ENCODE measurements around the gene LASP1NB.

The LASP1NB gene

DNA sequence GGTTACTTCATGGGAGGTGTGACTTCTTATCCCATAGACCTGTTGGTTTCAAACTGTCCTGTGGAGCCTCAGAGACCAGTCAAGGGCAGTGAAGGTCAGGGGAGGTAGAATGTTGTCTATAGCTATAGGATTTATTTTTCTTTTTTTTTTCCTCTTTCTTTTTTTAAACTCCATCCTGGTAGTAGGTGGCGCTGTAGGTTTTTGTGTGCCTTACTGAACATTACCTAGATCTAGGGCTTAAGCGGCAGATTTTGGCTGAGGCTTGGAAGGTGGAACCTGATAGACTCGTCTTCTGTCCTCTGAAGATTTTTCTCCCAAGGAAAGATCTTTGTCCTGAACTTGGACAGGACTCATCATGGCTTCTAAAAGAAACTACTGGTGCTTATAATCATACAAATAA is 8.2 kb upstream of the LASP1NB start:
- no peaks in the 10 kb centered on the region for H3K9me1 ChIP-seq (replicated peaks; ENCODE audit: control insufficient read depth, extremely low read depth, insufficient read depth, low read length)
- peaks cover 2% of the 10 kb centered on the region for H3K79me2 ChIP-seq (ENCODE audit: control insufficient read depth, insufficient read depth, low read length)
- no peaks in the 10 kb centered on the region for H4K20me1 ChIP-seq (replicated peaks; ENCODE audit: control insufficient read depth, extremely low read depth, insufficient read depth, low read length)
- no peak for DNase-seq (ENCODE audit: low read depth, low spot score)
- dilution Hi-C loops (cut with MboI; ENCODE audit: extremely low pct_ligation_motif_present, low sequenced_read_pairs) (no loop called here), intact Hi-C loops (cut with micrococcal nuclease) (no loop called here)
- FAIRE-seq = peak; percentile 64
- no peak overlapping the region for H3K27ac ChIP-seq (ENCODE audit: insufficient read depth, low read depth, low read length)
- no peak overlapping the region for H2AFZ ChIP-seq (ENCODE audit: low read depth, low read length)
- H3K4me1 ChIP-seq (ENCODE audit: control insufficient read depth, extremely low read depth, insufficient read depth, low read length) = no peaks in the 10 kb centered on the region
- no peaks in the 10 kb centered on the region for H3K27me3 ChIP-seq (ENCODE audit: control insufficient read depth in 2 of 2, insufficient read depth in 2 of 2, low read length in 2 of 2)
- no peak for TF ChIP-seq POLR2AphosphoS5 (IDR thresholded peaks at IDR 0.05; ENCODE audit: insufficient read depth, low read depth, low read length)
- TF ChIP-seq EZH2 (IDR thresholded peaks at IDR 0.05; ENCODE audit: borderline replicate concordance, low read depth, low read length, severe bottlenecking) = no peak
- no peak for TF ChIP-seq GATA2 (IDR thresholded peaks at IDR 0.05; ENCODE audit: insufficient read depth, insufficient read length, low read depth, low read length)
- no peak for TF ChIP-seq JUN (IDR thresholded peaks at IDR 0.05; ENCODE audit: borderline replicate concordance, insufficient read depth, insufficient read length, low read depth)
- TF ChIP-seq FOS (IDR thresholded peaks at IDR 0.05; ENCODE audit: borderline replicate concordance, insufficient read depth, low read length) = no peak
- no peak for TF ChIP-seq POLR2A (IDR thresholded peaks at IDR 0.05; ENCODE audit: low read depth, low read length)
- TF ChIP-seq, protein P1, sequence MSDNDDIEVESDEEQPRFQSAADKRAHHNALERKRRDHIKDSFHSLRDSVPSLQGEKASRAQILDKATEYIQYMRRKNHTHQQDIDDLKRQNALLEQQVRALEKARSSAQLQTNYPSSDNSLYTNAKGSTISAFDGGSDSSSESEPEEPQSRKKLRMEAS (IDR thresholded peaks at IDR 0.05; ENCODE audit: insufficient read depth, insufficient read length) = no peak
- no peak for TF ChIP-seq CTCF (IDR thresholded peaks at IDR 0.05; ENCODE audit: extremely low read depth in 1 of 2, insufficient read depth in 1 of 2, low read depth in 1 of 2, low read length in 2 of 2)
- H3K36me3 ChIP-seq (ENCODE audit: control insufficient read depth in 2 of 2, extremely low read depth in 1 of 2, insufficient read depth in 2 of 2, low read length in 2 of 2) = peaks cover 16 to 62% of the 10 kb centered on the region in 2 experiments
- no TSS peak for BruUV-seq (replicated peaks)
- POLR2A ChIA-PET = no interaction called here
- no peak overlapping the region for H3K4me2 ChIP-seq (ENCODE audit: insufficient read depth, low read length)
- CTCF ChIA-PET = interaction anchor here (0.7 to 1.1 kb wide), 2 partner anchors 46 to 66 kb away, joined by 3 to 5 read pairs; no protein-coding TSS in a partner anchor
- no peak overlapping the region for H3K4me3 ChIP-seq (replicated peaks in 1 of 3; ENCODE audit: insufficient read depth in 1 of 3, low read depth in 1 of 3, low read length in 3 of 3)
- H3K9me3 ChIP-seq (replicated peaks; ENCODE audit: control insufficient read depth, insufficient read depth, low read length) = no peaks in the 10 kb centered on the region
- no peak overlapping the region for H3K9ac ChIP-seq (replicated peaks; ENCODE audit: extremely low read depth, insufficient read depth, low read length)

Data from endothelial cell of umbilical vein (primary cell).